ENCODE results near the gene KIAA1614. TPM values are rescaled to one million over a fixed set of nuclear protein-coding genes. Genes with fewer than 3 reads are reported as not detected.

Gene KIAA1614
- total RNA-seq (2021) = 0.15 TPM in 1 of 2 replicates, not detected in the other
- percentile 8 among the genes with signal in this experiment for Bru-seq, nascent RNA
- BruChase-seq, experiment 1, labeled RNA remaining after a 2-hour chase = percentile 18 among the genes with signal in this experiment
- BruChase-seq, experiment 2, labeled RNA remaining after a 6-hour chase = percentile 17 among the genes with signal in this experiment
- long read RNA-seq = 0 reads

GRCh38 chr1:180912801-180913565 is at the start of gene KIAA1614:
KIAA1614 (plus strand) TSS chr1:180912897; CDS start chr1:180913244, 347 bp downstream.
- H3K4me2 ChIP-seq = no peak within 1 kb of the TSS
- intact Hi-C loops (cut with micrococcal nuclease; ENCODE audit: unreplicated experiment) = no loop called here
- no peak within 1 kb of the TSS for H3K4me3 ChIP-seq
- H3K9me3 ChIP-seq (ENCODE audit: insufficient read depth, low read depth) = no peaks in the 10 kb centered on the region
- no peaks in the 10 kb centered on the region for H3F3A ChIP-seq (ENCODE audit: insufficient read depth, low read depth)
- H3K4me1 ChIP-seq (replicated peaks; ENCODE audit: insufficient read depth) = no peaks in the 10 kb centered on the region; the same call in 1 of the 2 replicates
- no TSS peak for BruUV-seq (replicated peaks)
- no peaks in the 10 kb centered on the region for H3K79me2 ChIP-seq (ENCODE audit: low read depth)
- POLR2A ChIA-PET (ENCODE audit: unreplicated experiment) = no interaction called here
- TF ChIP-seq CTCF (conservative IDR thresholded peaks at IDR 0.05) (no peak), EZH2 (IDR thresholded peaks at IDR 0.05; ENCODE audit: low read depth) (no peak)
- H4K20me1 ChIP-seq (ENCODE audit: insufficient read depth) = no peaks in the 10 kb centered on the region
- CTCF ChIA-PET = no interaction called here
- H2AFZ ChIP-seq = no peak within 1 kb of the TSS
- no peaks in the 10 kb centered on the region for H3K27me3 ChIP-seq (ENCODE audit: insufficient read depth, low read depth)
- no peak within 1 kb of the TSS for H3K27ac ChIP-seq
- no peaks in the 10 kb centered on the region for H3K36me3 ChIP-seq (ENCODE audit: low read depth)
- no peaks in the 10 kb centered on the region for H3K9me2 ChIP-seq (ENCODE audit: insufficient read depth)
- DNase-seq = no peak

DNA sequence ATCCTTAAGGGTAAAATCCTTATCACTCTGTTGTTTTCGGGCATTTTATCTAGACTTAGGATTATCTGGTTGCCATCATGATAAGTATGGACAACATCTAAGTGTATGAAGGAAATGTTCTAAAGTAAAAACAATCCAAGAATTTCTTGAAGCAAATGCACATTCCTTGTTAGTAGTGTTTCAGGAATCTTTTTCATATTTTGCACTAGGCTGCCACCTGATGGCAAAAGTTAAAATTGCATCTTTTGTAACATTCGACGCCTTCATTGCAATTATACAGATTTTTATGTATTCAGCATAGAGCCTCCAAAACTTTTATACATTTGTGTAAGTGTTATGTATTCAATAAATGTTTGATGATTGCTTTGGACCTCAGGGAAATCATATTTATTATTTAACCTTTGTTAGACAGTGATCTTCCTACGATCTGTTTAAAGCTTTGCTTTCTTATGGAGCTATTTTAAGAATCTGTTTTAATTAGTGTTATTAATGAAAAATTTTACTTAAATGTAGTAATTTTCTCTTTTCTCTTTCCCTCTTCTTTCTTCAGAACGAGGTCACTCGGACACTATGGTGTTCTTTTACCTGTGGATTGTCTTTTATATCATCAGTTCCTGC is 49.4 kb upstream of the KIAA1614 start:
- Histone ChIP-seq H2AFZ (no peak overlapping the region), H3K4me1 (replicated peaks; ENCODE audit: insufficient read depth) (no peaks in the 10 kb centered on the region), H3K36me3 (ENCODE audit: low read depth) (no peaks in the 10 kb centered on the region), H3K27me3 (ENCODE audit: insufficient read depth, low read depth) (no peaks in the 10 kb centered on the region), H3K27ac (no peak overlapping the region), H4K20me1 (ENCODE audit: insufficient read depth) (no peaks in the 10 kb centered on the region), H3F3A (ENCODE audit: insufficient read depth, low read depth) (no peaks in the 10 kb centered on the region), H3K4me2 (no peak overlapping the region), H3K79me2 (ENCODE audit: low read depth) (no peaks in the 10 kb centered on the region), H3K4me3 (no peak overlapping the region), H3K9me3 (ENCODE audit: insufficient read depth, low read depth) (no peaks in the 10 kb centered on the region), H3K9me2 (ENCODE audit: insufficient read depth) (no peaks in the 10 kb centered on the region)
- CTCF ChIA-PET = interaction anchor here (1.8 kb wide), 1 partner anchor 347 kb away, joined by 16 read pairs; no protein-coding TSS in a partner anchor
- peak; percentile 31 to 52 for DNase-seq
- BruUV-seq (replicated peaks) = no TSS peak
- POLR2A ChIA-PET (ENCODE audit: unreplicated experiment) = interaction anchor here (0.5 kb wide), 1 partner anchor 81 kb away, joined by 4 read pairs; no protein-coding TSS in a partner anchor
- TF ChIP-seq CTCF (conservative IDR thresholded peaks at IDR 0.05) (peak; percentile 91), EZH2 (IDR thresholded peaks at IDR 0.05; ENCODE audit: low read depth) (no peak)
- intact Hi-C loops (cut with micrococcal nuclease; ENCODE audit: unreplicated experiment) = loop anchor here (5.0 to 10.0 kb wide), 4 partner anchors 231 to 1158 kb away; partner anchors contain the start of gene XPR1

GRCh38 chr1:180881806-180882509 is 30.7 kb upstream of the KIAA1614 start:
- Histone ChIP-seq H3K79me2 (ENCODE audit: low read depth) (no peaks in the 10 kb centered on the region), H3F3A (ENCODE audit: insufficient read depth, low read depth) (no peaks in the 10 kb centered on the region), H2AFZ (no peak overlapping the region), H3K36me3 (ENCODE audit: low read depth) (no peaks in the 10 kb centered on the region), H3K9me2 (ENCODE audit: insufficient read depth) (no peaks in the 10 kb centered on the region), H3K4me3 (no peak overlapping the region), H3K27me3 (ENCODE audit: insufficient read depth, low read depth) (no peaks in the 10 kb centered on the region), H3K4me1 (replicated peaks; ENCODE audit: insufficient read depth) (no peaks in the 10 kb centered on the region), H3K4me2 (no peak overlapping the region), H3K27ac (no peak overlapping the region), H3K9me3 (ENCODE audit: insufficient read depth, low read depth) (no peaks in the 10 kb centered on the region), H4K20me1 (ENCODE audit: insufficient read depth) (no peaks in the 10 kb centered on the region)
- no peak for TF ChIP-seq EZH2 (IDR thresholded peaks at IDR 0.05; ENCODE audit: low read depth)
- TF ChIP-seq CTCF (conservative IDR thresholded peaks at IDR 0.05) = peak; percentile 75
- CTCF ChIA-PET = interaction anchor here (0.5 to 1.7 kb wide), 17 partner anchors 11 to 1176 kb away, joined by 3 to 15 read pairs (median 3); no protein-coding TSS in a partner anchor
- peak; percentile 1 to 53 for DNase-seq
- POLR2A ChIA-PET (ENCODE audit: unreplicated experiment) = interaction anchor here (0.6 to 0.7 kb wide), 4 partner anchors 210 to 354 kb away, joined by 3 to 6 read pairs (median 5); no protein-coding TSS in a partner anchor
- intact Hi-C loops (cut with micrococcal nuclease; ENCODE audit: unreplicated experiment) = loop anchor here (1.0 to 5.0 kb wide), 5 partner anchors 156 to 543 kb away; no protein-coding TSS in a partner anchor
- no TSS peak for BruUV-seq (replicated peaks)

Data from PC-9 (cell line).